HCT116 (cell line): ENCODE measurements around the gene EIF5A2. TPM values are rescaled to one million over a fixed set of nuclear protein-coding genes. Genes with fewer than 3 reads are reported as not detected.

Experiments used
- ATAC-seq: fragments of 200-7000 bp; cut with Tn5 transposase; 2 replicates; pipeline ENCODE4 v1.9.1; 2020; ENCODE audit warnings: mild to moderate bottlenecking, moderate library complexity
- BruUV-seq: library from RNA; stranded (reverse); fragments of 400-500 nt; replicated peaks from 2 replicates; lab custom pipeline; 2021; lab: Mats Ljungman, UMichigan
- CTCF ChIA-PET: fragments of 300-600 bp; sonication (Branson Sonifier 250); formaldehyde crosslinking; loops from one replicate; lab custom pipeline; 2021; ENCODE audit warnings: antibody characterized with exemption; lab: Charles Lee
- POLR2A ChIA-PET: fragments of 300-600, 350-600 bp; sonication (Branson Sonifier 250); formaldehyde crosslinking; loops from one replicate; lab custom pipeline; 2021; ENCODE audit warnings: antibody characterized with exemption; lab: Charles Lee
- RAD21 ChIA-PET, 2 experiments: fragments of 300-600 bp; sonication (Branson Sonifier 250); formaldehyde crosslinking; loops; one replicate each; lab custom pipeline; 2023; ENCODE audit warnings: low total read pairs in 2 of 2; ENCODE audit not compliant: uncharacterized antibody in 2 of 2, unreplicated experiment in 2 of 2, low non-redundant PET in 1 of 2; lab: Charles Lee
- DNase-seq: peaks from one replicate; pipeline ENCODE4 v3.0.0-alpha.2; 2010; ENCODE audit warnings: low read depth, low spot score
- H2AFZ ChIP-seq: fragments of 200-600 bp; shearing (Covaris generic), sonication (generic); 2 replicates; pipeline ENCODE4 v1.6.1; 2017; ENCODE audit warnings: low read depth, mixed run types, mixed read lengths, antibody characterized with exemption, low read length; ENCODE audit not compliant: poor library complexity, severe bottlenecking
- H3K27ac ChIP-seq: 2 replicates; pipeline ENCODE4 v1.5.1; 2012; ENCODE audit warnings: low read depth, low read length
- H3K27me3 ChIP-seq: fragments of 200-600 bp; sonication (generic); 2 replicates; pipeline ENCODE4 v1.6.1; 2016; ENCODE audit warnings: mixed run types, low read length, mixed read lengths; ENCODE audit not compliant: insufficient read depth
- H3K36me3 ChIP-seq, 2 experiments: fragments of 200-500 bp in 1 of 2; fragments of 200-600 bp in 1 of 2; sonication (Bioruptor generic) in 1 of 2; sonication (generic) in 1 of 2; 2 replicates each; pipeline versions ENCODE4 v1.5.1 to v1.6.1; 2014 to 2016; ENCODE audit warnings: low read length in 2 of 2, inconsistent platforms in 1 of 2, mixed read lengths in 1 of 2, mixed run types in 1 of 2; ENCODE audit not compliant: insufficient read depth in 2 of 2, control insufficient read depth in 1 of 2
- H3K4me1 ChIP-seq, 2 experiments: fragments of 200-600 bp in 1 of 2; sonication (generic) in 1 of 2; 2 replicates each; pipeline versions ENCODE4 v1.5.1 to v1.6.1; 2012 to 2017; ENCODE audit warnings: low read length in 2 of 2, inconsistent platforms in 1 of 2, mild to moderate bottlenecking in 1 of 2, mixed read lengths in 1 of 2, mixed run types in 1 of 2, moderate library complexity in 1 of 2; ENCODE audit not compliant: insufficient read depth in 2 of 2, control insufficient read depth in 1 of 2
- H3K4me2 ChIP-seq: fragments of 200-600 bp; sonication (generic); 2 replicates; pipeline ENCODE4 v1.6.1; 2017; ENCODE audit warnings: mixed run types, low read length, mixed read lengths
- H3K4me3 ChIP-seq, 2 experiments: fragments of 200-600 bp in 1 of 2; sonication (generic) in 1 of 2; replicated peaks in 1 of 2; 2 replicates each; pipeline ENCODE4 v1.5.1; 2011 to 2016; ENCODE audit warnings: low read length in 2 of 2, control low read depth in 1 of 2, low read depth in 1 of 2, mild to moderate bottlenecking in 1 of 2, mixed read lengths in 1 of 2, mixed run types in 1 of 2
- H3K79me2 ChIP-seq: fragments of 200-600 bp; sonication (generic); 2 replicates; pipeline ENCODE4 v1.6.1; 2017; ENCODE audit warnings: mild to moderate bottlenecking, mixed run types, low read length, moderate library complexity, mixed read lengths; ENCODE audit not compliant: insufficient read depth
- H3K9ac ChIP-seq: fragments of 200-600 bp; sonication (generic); 2 replicates; pipeline ENCODE4 v1.6.1; 2016; ENCODE audit warnings: low read length, mixed read lengths
- H3K9me2 ChIP-seq: fragments of 200-600 bp; sonication (generic), shearing (Covaris generic); 2 replicates; pipeline ENCODE4 v1.6.1; 2017; ENCODE audit warnings: mixed run types, mild to moderate bottlenecking, moderate library complexity; ENCODE audit not compliant: insufficient read depth
- H3K9me3 ChIP-seq, 2 experiments: fragments of 200-500 bp in 1 of 2; fragments of 200-600 bp in 1 of 2; sonication (Bioruptor generic) in 1 of 2; sonication (generic) in 1 of 2; 2 replicates each; pipeline ENCODE4 v1.6.1; 2014 to 2017; ENCODE audit warnings: low read length in 2 of 2, mixed read lengths in 2 of 2, inconsistent platforms in 1 of 2, low read depth in 1 of 2, mild to moderate bottlenecking in 1 of 2, mixed run types in 1 of 2, moderate library complexity in 1 of 2; ENCODE audit not compliant: control insufficient read depth in 1 of 2, insufficient read depth in 1 of 2
- H4K20me1 ChIP-seq: fragments of 200-600 bp; sonication (generic), shearing (Covaris generic); 2 replicates; pipeline ENCODE4 v1.6.1; 2017; ENCODE audit warnings: mixed run types, mild to moderate bottlenecking, moderate library complexity; ENCODE audit not compliant: insufficient read depth
- ATF3 ChIP-seq: IDR thresholded peaks from 2 replicates; pipeline ENCODE4 v1.6.1; 2012
- FOSL1 ChIP-seq: IDR thresholded peaks from 2 replicates; pipeline ENCODE4 v1.6.1; 2012; ENCODE audit warnings: low read depth
- REST ChIP-seq: IDR thresholded peaks from 2 replicates; pipeline ENCODE4 v1.6.1; 2012; ENCODE audit warnings: low read depth
- SIN3A ChIP-seq: IDR thresholded peaks from 2 replicates; pipeline ENCODE4 v1.6.1; 2012; ENCODE audit warnings: low read depth
- ZFX ChIP-seq: fragments of 450-650 bp; IDR thresholded peaks from 2 replicates; pipeline ENCODE4 v1.6.1; 2017
- intact Hi-C: fragments of 100-400 bp; cut with micrococcal nuclease; formaldehyde crosslinking; loops from 2 replicates; pipeline ENCODE4 v1.10.0; 2022
- total RNA-seq: library from RNA; stranded (reverse); gene quantifications from one replicate; pipeline ENCODE4 v1.2.1, GENCODE V29; 2021; ENCODE audit not compliant: unreplicated experiment

Gene EIF5A2
- total RNA-seq, 1 experiment from 2014 or later: 19.4 TPM

GRCh38 chr3:170907637-170908234 is 701 bp downstream of the EIF5A2 start:
- Histone ChIP-seq H3K4me2 (peak overlapping the region; percentile 89), H2AFZ (no peak overlapping the region), H3K9ac (peak overlapping the region; percentile 76), H3K36me3 (no peaks in the 10 kb centered on the region), H3K4me3 (peak overlapping the region; percentile 64 to 80), H3K27me3 (no peaks in the 10 kb centered on the region), H3K27ac (peak overlapping the region; percentile 51; the same call in 1 of the 2 replicates), H3K79me2 (no peaks in the 10 kb centered on the region)
- no TSS peak for BruUV-seq
- CTCF ChIA-PET: interaction anchor here (1.1 kb wide), 1 partner anchor 59 kb away, joined by 4 read pairs; no protein-coding TSS in a partner anchor
- TF ChIP-seq FOSL1 (no peak), REST (no peak), SIN3A (no peak), ATF3 (no peak), ZFX (no peak)
- TF ChIP-seq, all 23 proteins: peak for 0
- intact Hi-C loops: no loop called here
- Histone ChIP-seq H3K9me2 (no peaks in the 10 kb centered on the region), H3K9me3 (no peaks in the 10 kb centered on the region; a peak in 1 of 4 replicates), H4K20me1 (no peaks in the 10 kb centered on the region), H3K4me1 (peaks cover 4 to 18% of the 10 kb centered on the region in 2 experiments; a peak in 3 of 4 replicates)
- POLR2A ChIA-PET: no interaction called here
- ATAC-seq (peak; percentile 20), DNase-seq (no peak)
- RAD21 ChIA-PET: no interaction called here
